Peyer's patch (tissue), 4 donors: ENCODE data around the gene KIDINS220. TPM values are rescaled to one million over a fixed set of nuclear protein-coding genes. Genes with fewer than 3 reads are reported as not detected.

Experiments
- DNase-seq, 3 donors: peaks; one replicate each; pipeline ENCODE4 v3.0.0-alpha.2; 2017 to 2019
- H3K27ac ChIP-seq, 4 donors: fragments of 200-600 bp; sonication (generic); one replicate each; pipeline ENCODE4 v1.5.1; 2016 to 2019
- H3K27me3 ChIP-seq, 2 donors: fragments of 200-600 bp; sonication (generic); one replicate each; pipeline ENCODE4 v1.5.1; 2019
- H3K36me3 ChIP-seq, 3 donors: fragments of 200-600 bp; sonication (generic); one replicate each; pipeline ENCODE4 v1.5.1; 2016 to 2019
- H3K4me1 ChIP-seq, 4 donors: fragments of 200-600 bp; sonication (generic); one replicate each; pipeline ENCODE4 v1.5.1; 2016 to 2019
- H3K4me3 ChIP-seq, 4 donors: fragments of 200-600 bp; sonication (generic); 1 replicate in 3 of 4; 2 replicates in 1 of 4; pipeline ENCODE4 v1.5.1; 2016 to 2019; ENCODE audit warnings: mild to moderate bottlenecking in 1 of 4
- H3K9me3 ChIP-seq, 4 donors: fragments of 200-600 bp; sonication (generic); one replicate each; pipeline ENCODE4 v1.5.1; 2016 to 2019; ENCODE audit warnings: mild to moderate bottlenecking in 1 of 4
- CTCF ChIP-seq, 6 experiments: fragments of 450-650 bp in 4 of 6; fragments of 200-600 bp in 2 of 6; sonication (generic) in 1 of 6; IDR thresholded peaks; one replicate each; pipeline ENCODE4 v1.5.1; 2017 to 2019; ENCODE audit warnings: antibody characterized with exemption in 6 of 6, mild to moderate bottlenecking in 3 of 6, moderate library complexity in 1 of 6
- POLR2A ChIP-seq, 2 donors: fragments of 450-650 bp; IDR thresholded peaks; one replicate each; pipeline ENCODE4 v1.5.1; 2017; ENCODE audit warnings: antibody characterized with exemption in 2 of 2, mild to moderate bottlenecking in 2 of 2, moderate library complexity in 2 of 2
- total RNA-seq, 4 donors: library from RNA; depleted of rRNA; stranded (reverse); fragments of >200 nt; gene quantifications; one replicate each; pipeline ENCODE4 v1.1.0, GENCODE V29; 2016

KIDINS220 gene
- total RNA-seq, 4 donors from 2014 or later: 57.8 to 88.3 (median 70.4) TPM

GRCh38 chr2:8870441-8870840 is 33.0 kb upstream of the KIDINS220 start:
- Histone ChIP-seq H3K4me1 (no peaks in the 10 kb centered on the region), H3K9me3 (no peaks in the 10 kb centered on the region)

GRCh38 chr2:8867363-8867762 is 29.9 kb upstream of the KIDINS220 start:
- H3K4me1 ChIP-seq: no peaks in the 10 kb centered on the region
- no peak for DNase-seq
- H3K27ac ChIP-seq: no peak overlapping the region
- no peak overlapping the region for H3K4me3 ChIP-seq
- TF ChIP-seq POLR2A (IDR thresholded peaks at IDR 0.05) (no peak), CTCF (IDR thresholded peaks at IDR 0.05) (no peak)
- no peaks in the 10 kb centered on the region for H3K36me3 ChIP-seq
- no peaks in the 10 kb centered on the region for H3K9me3 ChIP-seq
- no peaks in the 10 kb centered on the region for H3K27me3 ChIP-seq

More at GRCh38 chr2:8870441-8870840, 33.0 kb upstream of the KIDINS220 start:
- Histone ChIP-seq H3K4me3 (no peak overlapping the region), H3K36me3 (no peaks in the 10 kb centered on the region), H3K27ac (no peak overlapping the region), H3K27me3 (no peaks in the 10 kb centered on the region)
- no peak for DNase-seq
- no peak for TF ChIP-seq CTCF (IDR thresholded peaks at IDR 0.05)
- no peak for TF ChIP-seq POLR2A (IDR thresholded peaks at IDR 0.05)

DNA sequence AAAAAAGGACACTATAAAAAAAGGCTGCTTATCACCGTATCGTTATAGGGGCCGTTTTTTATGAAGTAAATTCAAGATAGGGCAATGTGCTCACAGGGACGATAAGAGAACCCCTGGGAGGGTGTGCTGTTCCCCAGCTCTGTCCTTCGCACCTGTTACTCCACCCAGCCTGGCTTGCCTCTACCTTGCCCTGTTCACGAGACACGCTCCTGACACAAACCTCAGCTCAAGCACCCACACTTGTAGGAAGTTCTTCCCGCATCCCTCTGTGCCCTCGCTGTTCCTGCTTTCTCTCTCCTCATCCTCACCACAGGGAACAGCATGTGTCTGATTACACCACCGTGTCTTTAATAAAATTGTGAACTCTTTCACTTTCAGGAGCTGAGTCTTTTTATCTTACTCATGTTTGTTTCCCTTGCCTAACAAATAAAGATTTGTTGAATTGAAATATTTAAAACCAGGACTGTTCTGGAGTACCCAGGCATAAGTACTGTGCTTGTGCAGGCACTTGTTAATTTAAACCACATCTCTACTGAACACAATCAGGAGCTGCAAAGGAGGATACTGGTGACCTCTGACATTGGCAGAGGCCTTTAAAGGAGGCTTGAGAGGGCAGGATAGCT is 26.0 kb upstream of the KIDINS220 start:
- no peaks in the 10 kb centered on the region for H3K4me1 ChIP-seq
- no peaks in the 10 kb centered on the region for H3K27me3 ChIP-seq
- no peak for DNase-seq
- H3K27ac ChIP-seq: no peak overlapping the region
- no peaks in the 10 kb centered on the region for H3K9me3 ChIP-seq
- H3K36me3 ChIP-seq: no peaks in the 10 kb centered on the region
- TF ChIP-seq CTCF (IDR thresholded peaks at IDR 0.05) (no peak), POLR2A (IDR thresholded peaks at IDR 0.05) (no peak)
- H3K4me3 ChIP-seq: no peak overlapping the region

DNA sequence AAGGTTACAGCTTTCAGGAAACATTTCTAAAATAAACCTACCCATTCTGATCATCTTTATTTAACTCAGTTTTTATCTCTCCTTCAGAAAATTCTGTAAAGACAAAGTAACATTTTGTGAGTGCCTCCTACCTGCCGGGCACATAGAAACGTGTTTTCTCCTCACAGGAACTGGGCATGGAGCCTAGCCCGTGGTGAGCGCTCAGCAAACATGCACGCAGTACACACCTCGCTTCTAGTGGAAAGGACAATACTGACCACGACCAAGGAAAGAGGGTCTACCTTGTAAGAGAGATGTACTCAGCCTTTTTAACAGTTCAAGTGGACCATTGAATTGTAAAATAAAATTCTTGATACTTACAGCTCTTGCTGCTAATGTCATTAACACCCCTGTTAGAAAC is 24.8 kb upstream of the KIDINS220 start:
- H3K4me3 ChIP-seq: no peak overlapping the region
- H3K9me3 ChIP-seq: no peaks in the 10 kb centered on the region
- DNase-seq: no peak
- no peaks in the 10 kb centered on the region for H3K27me3 ChIP-seq
- TF ChIP-seq POLR2A (IDR thresholded peaks at IDR 0.05) (no peak), CTCF (IDR thresholded peaks at IDR 0.05) (no peak)
- no peak overlapping the region for H3K27ac ChIP-seq
- no peaks in the 10 kb centered on the region for H3K36me3 ChIP-seq
- H3K4me1 ChIP-seq: no peaks in the 10 kb centered on the region

GRCh38 chr2:8861797-8862196 is 24.4 kb upstream of the KIDINS220 start:
- Histone ChIP-seq H3K4me3 (no peak overlapping the region), H3K36me3 (no peaks in the 10 kb centered on the region), H3K9me3 (no peaks in the 10 kb centered on the region), H3K4me1 (no peaks in the 10 kb centered on the region), H3K27ac (no peak overlapping the region), H3K27me3 (no peaks in the 10 kb centered on the region)
- TF ChIP-seq POLR2A (IDR thresholded peaks at IDR 0.05) (no peak), CTCF (IDR thresholded peaks at IDR 0.05) (no peak)
- DNase-seq: no peak

- Histone ChIP-seq H3K4me1 (no peaks in the 10 kb centered on the region), H3K4me3 (no peak overlapping the region), H3K36me3 (no peaks in the 10 kb centered on the region), H3K9me3 (no peaks in the 10 kb centered on the region), H3K27me3 (no peaks in the 10 kb centered on the region), H3K27ac (no peak overlapping the region)
- no peak for DNase-seq
- TF ChIP-seq CTCF (IDR thresholded peaks at IDR 0.05): no peak
- no peak for TF ChIP-seq POLR2A (IDR thresholded peaks at IDR 0.05)
Observed at GRCh38 chr2:8860239-8860638, 22.8 kb upstream of the KIDINS220 start.
